Fibroblast of lung (primary cell): ENCODE data around the gene FBXO17.

ENCODE experiments used
- EZH2 ChIP-seq: IDR thresholded peaks from 2 replicates; pipeline ENCODE4 v1.5.1; 2012; ENCODE audit warnings: low read length, control low read depth, mild to moderate bottlenecking; ENCODE audit errors: missing control alignments
- TF ChIP-seq, protein P1 (sequence below), 2 donors: IDR thresholded peaks in 1 of 2; conservative IDR thresholded peaks in 1 of 2; 1 replicate in 1 of 2; 2 replicates in 1 of 2; pipeline ENCODE4 v1.5.1; 2011 to 2012; ENCODE audit warnings: low read length in 2 of 2, control low read depth in 1 of 2, inconsistent platforms in 1 of 2, low read depth in 1 of 2, mild to moderate bottlenecking in 1 of 2

DNA sequence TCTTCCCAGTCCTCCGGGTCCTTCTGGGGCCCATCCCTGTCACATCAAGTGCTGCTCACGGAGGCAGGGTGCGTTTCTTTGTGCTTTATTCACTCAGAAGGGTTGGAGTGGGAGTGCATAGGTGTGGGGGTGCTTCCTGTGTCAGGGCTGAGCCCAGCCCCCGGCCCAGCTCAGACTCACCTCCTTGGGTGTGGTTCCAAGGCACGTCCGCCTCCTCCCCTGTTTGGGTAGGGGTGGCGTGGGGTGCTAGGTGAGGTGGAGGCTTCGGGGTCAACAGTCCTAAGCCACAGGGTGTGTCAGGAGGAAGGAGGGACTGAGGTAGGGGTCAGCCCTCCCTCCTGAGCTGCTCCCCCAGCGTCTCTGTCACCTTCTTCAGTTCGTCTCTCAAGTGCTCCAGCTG is 66.6 kb downstream of the FBXO17 start:
- TF ChIP-seq, protein P1, sequence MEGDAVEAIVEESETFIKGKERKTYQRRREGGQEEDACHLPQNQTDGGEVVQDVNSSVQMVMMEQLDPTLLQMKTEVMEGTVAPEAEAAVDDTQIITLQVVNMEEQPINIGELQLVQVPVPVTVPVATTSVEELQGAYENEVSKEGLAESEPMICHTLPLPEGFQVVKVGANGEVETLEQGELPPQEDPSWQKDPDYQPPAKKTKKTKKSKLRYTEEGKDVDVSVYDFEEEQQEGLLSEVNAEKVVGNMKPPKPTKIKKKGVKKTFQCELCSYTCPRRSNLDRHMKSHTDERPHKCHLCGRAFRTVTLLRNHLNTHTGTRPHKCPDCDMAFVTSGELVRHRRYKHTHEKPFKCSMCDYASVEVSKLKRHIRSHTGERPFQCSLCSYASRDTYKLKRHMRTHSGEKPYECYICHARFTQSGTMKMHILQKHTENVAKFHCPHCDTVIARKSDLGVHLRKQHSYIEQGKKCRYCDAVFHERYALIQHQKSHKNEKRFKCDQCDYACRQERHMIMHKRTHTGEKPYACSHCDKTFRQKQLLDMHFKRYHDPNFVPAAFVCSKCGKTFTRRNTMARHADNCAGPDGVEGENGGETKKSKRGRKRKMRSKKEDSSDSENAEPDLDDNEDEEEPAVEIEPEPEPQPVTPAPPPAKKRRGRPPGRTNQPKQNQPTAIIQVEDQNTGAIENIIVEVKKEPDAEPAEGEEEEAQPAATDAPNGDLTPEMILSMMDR (conservative IDR thresholded peaks at IDR 0.05 in 1 of 2, IDR thresholded peaks at IDR 0.05 in 1 of 2; ENCODE audit: low read depth in 1 of 2, low read length in 2 of 2), result no peak
- no peak for TF ChIP-seq EZH2
